Glomerular visceral epithelial cell (primary cell): Measurements from ENCODE around the gene MSH4.
"Not testable (repeated sequence)": the region's sequence is repeated elsewhere in the genome, so short reads cannot be mapped to it uniquely, and the experiment has no call there.

Experiments used
- DNase-seq: peaks from one replicate; pipeline ENCODE4 v3.0.0-alpha.2; 2016; ENCODE audit errors: extremely low spot score

Gene MSH4

DNA sequence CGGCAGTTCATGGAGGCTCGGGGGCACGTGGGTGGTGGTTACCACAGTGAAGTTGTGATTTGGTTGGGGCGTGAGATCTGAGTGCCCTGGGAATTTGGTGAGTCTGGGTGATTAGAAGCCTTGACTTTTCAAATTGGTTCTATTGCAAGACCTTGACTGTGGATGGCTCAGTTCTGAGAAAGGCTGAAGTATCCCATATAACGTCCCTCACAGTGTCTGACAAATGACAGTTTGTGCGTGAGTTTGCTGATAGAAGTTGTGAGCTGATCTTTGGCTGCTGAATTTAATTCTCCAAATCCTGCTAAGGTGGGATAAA, 549 bp downstream of the MSH4 start:
- no peak for DNase-seq

DNA sequence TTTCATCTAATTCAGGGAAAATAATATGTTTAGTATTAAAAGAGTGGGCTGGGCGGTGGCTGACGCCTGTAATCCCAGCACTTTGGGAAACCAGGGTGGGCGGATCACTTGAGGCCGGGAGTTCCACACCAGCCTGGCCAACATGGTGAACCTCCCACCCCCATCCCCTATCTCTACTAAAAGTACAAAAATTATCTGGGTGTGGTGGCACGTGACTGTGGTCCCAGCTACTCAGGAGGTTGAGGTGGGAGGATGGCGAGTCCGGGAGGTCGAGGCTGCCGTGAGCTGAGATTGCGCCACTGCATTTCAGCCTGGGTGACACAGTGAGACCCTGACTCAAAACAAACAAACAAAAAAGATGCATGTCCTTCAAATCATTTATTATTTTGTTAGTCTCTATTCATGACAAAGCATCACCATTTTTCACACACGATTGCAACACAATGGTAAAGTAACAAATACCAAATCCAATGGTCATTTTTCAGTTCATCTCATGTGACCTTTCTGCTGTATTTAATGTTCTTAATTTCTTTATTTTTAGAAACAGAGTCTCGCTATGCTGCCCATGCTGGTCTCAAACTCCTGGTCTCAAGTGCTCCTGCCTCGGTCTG, 1.0 kb downstream of the MSH4 start:
- DNase-seq = no peak

- not testable (repeated sequence) for DNase-seq
Observed at GRCh38 chr1:75801480-75801879, 4.8 kb downstream of the MSH4 start.

GRCh38 chr1:75808921-75809320, 12.2 kb downstream of the MSH4 start:
- no peak for DNase-seq

DNA sequence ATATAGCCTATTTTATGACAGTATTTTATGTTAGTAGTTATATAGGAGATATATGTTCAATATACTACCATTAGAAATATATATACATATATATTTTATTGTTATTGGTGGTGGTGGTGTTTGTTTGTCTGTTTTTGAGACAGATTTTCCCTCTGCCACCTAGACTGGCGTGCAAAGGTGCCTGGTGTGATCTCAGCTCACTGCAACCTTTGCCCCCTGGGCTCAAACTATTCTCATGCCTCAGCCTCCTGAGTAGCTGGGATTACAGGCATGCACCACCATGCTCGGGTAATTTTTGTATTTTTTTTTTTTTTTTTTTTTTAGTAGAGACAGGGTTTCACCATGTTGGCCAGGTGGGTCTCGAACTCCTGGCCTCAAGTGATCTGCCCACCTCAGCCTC, 13.4 kb downstream of the MSH4 start:
- not testable (repeated sequence) for DNase-seq

- DNase-seq = no peak
Observed at GRCh38 chr1:75811211-75811981, 14.7 kb downstream of the MSH4 start.

DNA sequence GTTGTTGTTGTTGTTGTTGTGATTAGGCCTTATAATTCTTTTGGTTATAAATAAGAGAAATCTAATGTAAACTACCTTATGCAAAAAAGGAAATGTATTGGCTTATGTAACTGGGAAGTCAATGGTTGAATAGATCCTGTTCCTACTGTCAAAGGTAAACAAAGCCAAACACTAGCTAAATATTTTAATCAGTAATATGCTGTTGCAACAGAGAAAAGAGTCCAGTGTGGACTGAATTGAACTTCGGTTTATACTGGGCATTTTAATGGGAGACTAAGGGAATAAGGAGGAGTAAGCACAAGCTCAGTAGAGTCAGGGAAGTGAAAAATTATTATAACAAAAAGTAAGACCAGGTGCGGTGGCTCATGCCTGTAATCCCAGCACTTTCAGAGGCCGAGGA, 15.4 kb downstream of the MSH4 start:
- DNase-seq = no peak

DNA sequence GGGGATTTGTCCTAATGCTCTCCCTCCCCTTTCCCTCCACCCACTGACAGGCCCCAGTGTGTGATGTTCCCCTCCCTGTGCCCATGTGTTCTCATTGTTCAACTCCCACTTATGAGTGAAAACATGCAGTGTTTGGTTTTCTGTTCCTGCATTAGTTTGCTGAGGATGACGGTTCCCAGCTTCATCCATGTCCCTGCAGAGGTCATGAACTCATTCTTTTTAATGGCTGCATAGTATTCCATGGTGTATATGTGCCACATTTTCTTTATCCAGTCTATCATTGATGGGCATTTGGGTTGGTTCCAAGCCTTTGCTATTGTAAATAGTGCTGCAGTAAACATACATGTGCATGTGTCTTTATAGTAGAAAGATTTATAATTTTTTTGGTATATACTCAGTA, 26.9 kb downstream of the MSH4 start:
- not testable (repeated sequence) for DNase-seq

DNA sequence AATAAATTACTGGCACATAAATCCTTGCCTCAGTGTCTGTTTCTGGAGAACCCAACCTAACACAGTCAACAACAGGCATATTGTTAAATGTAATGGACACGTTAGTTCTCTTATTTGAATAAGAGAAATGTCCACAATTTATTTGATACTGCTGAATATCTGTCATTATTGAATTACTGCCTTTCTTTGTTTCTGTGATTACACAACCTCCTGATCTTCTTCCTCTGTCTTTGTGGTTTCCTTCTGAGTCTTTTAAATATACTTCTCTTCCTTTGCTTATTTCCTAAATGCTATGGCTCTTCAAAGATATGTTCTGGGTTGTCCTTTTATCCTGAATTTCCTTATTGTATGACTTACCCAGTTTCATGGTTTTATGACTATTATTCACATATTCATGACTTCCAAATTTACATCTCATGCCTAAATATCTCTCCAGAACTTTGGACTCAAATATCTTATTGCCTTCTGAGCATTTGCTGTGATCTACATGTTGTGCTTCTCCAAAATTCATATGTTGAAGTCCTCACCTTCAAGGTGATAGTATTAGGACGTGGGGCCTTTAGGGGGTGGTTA, 39.9 kb downstream of the MSH4 start:
- no peak for DNase-seq

GRCh38 chr1:75838079-75838478, 41.4 kb downstream of the MSH4 start:
- DNase-seq = no peak

- no peak for DNase-seq
Observed at GRCh38 chr1:75841421-75841820, 44.7 kb downstream of the MSH4 start.

- no peak for DNase-seq
Observed at GRCh38 chr1:75845576-75845975, 48.9 kb downstream of the MSH4 start.

- DNase-seq = peak; percentile 34
Observed at GRCh38 chr1:75855010-75855409, 58.3 kb downstream of the MSH4 start.

- DNase-seq = no peak
Observed at GRCh38 chr1:75855734-75856133, 59.1 kb downstream of the MSH4 start.

DNA sequence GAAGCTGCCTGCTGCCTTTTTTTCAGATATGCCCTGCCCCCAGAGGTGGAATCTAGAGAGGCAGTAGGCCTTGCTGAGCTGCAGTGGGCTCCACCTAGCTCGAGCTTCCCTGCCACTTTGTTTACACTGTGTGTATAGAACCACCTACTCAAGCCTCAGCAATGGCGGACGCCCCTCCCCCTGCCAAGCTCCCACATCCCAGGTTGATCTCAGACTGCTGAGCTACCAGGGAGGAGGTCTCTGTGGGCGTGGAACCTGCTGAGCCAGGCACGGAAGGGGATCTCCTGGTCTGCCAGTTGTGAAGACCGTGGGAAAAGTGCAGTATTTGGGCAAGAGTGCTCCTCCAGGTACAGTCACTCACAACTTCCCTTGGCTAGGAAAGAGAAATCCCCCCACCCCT, 65.1 kb downstream of the MSH4 start:
- no peak for DNase-seq

DNA sequence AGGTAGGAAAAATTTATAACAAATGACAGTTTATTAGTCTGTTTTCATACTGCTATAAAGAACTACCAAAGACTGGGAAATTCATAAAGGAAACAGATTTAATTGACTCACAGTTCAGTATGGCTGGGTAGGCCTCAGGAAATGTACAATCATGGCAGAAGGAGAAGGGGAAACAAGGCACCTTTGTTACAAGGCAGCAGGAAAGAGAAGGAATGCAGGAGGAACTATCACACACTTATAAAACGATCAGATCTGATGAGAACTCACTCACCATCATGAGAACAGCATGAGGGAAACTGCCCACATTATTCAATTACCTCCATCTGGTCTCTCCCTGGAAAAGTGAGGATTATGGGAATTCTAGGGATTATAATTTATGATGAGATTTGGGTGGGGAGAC, 74.3 kb downstream of the MSH4 start:
- no peak for DNase-seq

DNA sequence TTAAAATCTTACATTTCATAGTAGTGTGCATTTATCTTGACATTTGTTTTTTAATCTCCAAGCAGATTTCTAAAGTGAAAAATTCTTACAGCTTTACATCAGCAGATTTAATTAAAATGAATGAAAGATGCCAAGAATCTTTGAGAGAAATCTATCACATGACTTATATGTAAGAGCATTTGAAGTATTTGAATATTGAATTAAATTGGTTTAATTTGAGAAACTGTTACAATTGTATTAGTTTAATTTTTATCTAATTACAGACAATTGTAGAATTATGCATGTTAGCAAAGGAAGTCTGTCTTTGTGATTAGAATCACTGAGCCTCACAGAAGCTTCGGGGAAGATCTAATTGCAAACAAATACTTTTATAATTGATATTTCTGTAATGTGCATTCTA, 83.3 kb downstream of the MSH4 start:
- no peak for DNase-seq

DNA sequence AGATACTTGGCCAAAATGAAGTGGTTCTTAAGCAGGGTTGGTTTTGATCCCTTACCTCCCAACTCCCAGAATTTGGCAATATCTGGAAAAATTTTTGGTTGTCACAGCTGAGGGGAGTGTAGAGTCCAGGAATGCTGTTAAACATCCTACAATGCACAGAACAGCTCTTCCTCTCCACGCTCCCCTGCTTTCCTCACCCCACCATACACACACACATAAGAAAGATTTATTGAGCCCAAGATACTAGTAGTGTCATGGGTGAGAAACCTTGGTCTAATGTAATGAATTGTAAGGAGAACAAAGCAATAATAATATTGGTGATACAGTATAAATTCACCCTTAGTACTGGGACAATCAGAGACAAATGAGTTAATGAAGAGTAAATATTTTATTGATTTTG, 87.8 kb downstream of the MSH4 start:
- DNase-seq = no peak

- DNase-seq = no peak
Observed at GRCh38 chr1:75901371-75901770, 104.7 kb downstream of the MSH4 start.

- peak; percentile 50 for DNase-seq
Observed at GRCh38 chr1:75908717-75909152, 112.1 kb downstream of the MSH4 start.

GRCh38 chr1:75916834-75917233, 120.2 kb downstream of the MSH4 start:
- no peak for DNase-seq

GRCh38 chr1:75922698-75923097, 126.0 kb downstream of the MSH4 start:
- no peak for DNase-seq

GRCh38 chr1:75932304-75932703, 135.6 kb downstream of the MSH4 start, which contains the start of gene ASB17:
Gene ASB17 (minus strand): TSS chr1:75932404. CDS start chr1:75932291, 113 bp downstream.
- DNase-seq = no peak
